NCI-H2107 treated with DMSO at 0.1 percent for 48 hours (cell line): ENCODE data around the gene FLT4.

ENCODE experiments used
- DNase-seq: peaks from one replicate; lab custom pipeline; 2025; ENCODE audit not compliant: unreplicated experiment; lab: John Stamatoyannopoulos, UW

The FLT4 gene

DNA sequence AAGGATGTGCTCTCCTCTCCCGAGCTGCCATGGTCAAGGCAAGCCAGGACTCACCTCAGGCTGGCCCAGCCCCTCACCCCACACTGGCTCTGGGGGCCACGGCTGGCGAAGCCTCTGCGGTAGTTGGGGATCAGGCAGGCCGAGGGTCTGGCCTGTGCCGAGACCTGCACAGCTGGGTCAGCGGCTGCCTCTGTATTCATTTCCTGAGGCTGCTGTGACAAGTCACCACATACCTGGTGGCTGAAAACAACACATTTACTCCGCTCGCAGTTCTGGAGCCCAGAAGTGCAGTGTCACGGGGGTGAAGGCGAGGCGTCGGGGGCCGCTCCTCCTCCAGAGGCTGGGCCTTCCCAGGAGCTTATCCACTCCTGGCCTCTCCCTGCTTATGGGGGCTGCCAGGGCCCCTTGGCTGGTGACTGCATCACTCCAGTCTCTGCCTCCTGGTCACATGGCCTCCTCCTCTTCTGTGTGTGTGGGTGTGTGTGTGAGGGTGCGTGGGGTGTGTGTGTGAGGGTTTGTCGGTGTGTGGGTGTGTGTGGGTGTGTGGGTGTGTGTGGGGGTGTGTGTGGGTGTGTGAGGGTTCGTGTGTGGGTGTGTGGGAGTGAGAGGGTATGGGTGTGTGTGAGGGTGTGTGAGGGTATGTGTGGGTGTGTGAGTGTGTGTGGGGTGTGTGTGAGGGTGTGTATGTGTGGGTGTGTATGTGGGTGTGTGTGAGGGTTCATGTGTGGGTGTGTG lies 54.9 kb downstream of the FLT4 start:
- no peak for DNase-seq

DNA sequence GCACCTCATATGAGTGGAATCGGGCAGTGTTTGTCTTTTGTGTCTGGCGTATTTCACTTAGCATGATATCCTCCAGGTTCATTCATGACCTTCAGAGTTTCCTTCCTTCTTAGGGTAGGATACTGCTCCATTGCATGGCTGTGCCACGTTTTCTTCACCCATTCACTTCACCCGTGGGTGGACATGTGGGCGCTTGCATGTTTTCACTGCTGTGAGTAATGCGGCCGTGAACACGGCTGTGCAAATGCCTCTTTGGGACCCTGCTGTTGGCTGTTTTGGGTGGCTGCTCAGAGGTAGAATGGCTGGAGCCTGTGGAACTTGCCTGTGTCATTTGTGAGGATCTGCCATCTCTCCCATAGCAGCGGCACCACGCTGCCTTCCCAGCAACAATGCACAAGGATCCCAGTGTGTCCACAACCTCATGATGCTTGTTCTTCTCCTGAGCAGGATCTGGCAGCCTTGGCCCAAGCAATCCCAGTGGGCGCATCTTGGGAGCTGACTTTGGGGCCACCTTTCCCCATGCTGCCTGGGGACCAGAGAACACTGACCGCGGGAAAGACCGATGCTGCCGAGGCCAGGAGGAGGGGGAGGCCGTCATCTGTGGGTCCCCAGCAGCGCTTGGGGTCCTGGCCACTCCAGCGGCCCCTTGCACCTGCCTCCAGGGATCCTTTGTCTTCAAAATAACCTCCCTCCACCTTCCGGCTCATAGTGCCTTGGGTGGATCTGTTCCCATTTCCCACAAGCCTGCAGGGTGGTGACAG lies 55.8 kb downstream of the FLT4 start:
- no peak for DNase-seq

DNA sequence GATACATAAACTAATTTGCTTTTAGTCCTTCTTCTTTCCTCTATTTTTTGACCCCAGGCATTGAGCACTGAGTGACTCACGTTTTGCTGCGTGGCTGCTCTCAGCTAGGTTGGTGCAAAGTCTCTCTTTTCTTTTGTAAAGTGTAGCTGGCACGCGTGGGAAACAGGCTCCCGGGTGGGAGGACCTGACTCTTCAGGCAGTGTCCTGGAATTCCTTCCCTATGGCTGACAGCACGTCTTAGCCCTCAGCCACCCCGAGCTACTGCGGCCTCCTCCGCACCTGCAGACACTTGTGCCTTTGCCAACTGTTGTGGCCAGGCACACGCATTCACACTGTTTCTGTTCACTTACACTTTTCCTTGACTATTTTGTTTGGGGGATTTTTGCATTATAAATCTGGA lies 57.2 kb downstream of the FLT4 start:
- no peak for DNase-seq

DNA sequence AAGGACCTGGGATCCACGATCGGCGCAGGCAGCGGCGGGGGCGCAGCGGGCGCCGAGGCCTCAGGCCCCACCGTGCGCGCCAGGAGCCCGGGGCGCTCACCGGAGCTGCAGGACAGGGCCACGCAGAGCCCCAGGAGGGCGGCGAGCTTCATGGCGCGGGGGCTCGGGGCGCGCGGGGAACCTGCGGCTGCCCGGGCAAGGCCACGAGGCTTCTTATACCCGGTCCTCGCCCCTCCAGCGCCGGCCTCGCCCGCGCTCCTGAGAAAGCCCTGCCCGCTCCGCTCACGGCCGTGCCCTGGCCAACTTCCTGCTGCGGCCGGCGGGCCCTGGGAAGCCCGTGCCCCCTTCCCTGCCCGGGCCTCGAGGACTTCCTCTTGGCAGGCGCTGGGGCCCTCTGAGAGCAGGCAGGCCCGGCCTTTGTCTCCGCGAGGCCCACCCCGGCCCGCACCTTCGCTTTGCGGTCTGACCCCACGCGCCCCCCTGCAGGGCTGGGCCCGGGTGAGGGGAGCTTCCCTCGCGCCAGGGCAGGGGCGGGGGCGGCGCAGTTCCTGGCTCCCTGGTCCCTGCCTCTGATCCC lies 58.0 kb downstream of the FLT4 start, which contains the start of gene SCGB3A1:
TSS of gene SCGB3A1 (minus strand) at position 189 of the 577 bp plus-strand sequence. CDS start at position 152, 37 bp downstream.
- DNase-seq, result no peak

- no peak for DNase-seq
Observed at GRCh38 chr5:180590543-180591310, 58.7 kb downstream of the FLT4 start.

- no peak for DNase-seq
Observed at GRCh38 chr5:180589771-180590542, 59.4 kb downstream of the FLT4 start.

- no peak for DNase-seq
Observed at GRCh38 chr5:180586870-180587269, 62.5 kb downstream of the FLT4 start.

- DNase-seq, result no peak
Observed at GRCh38 chr5:180586204-180586603, 63.2 kb downstream of the FLT4 start.

DNA sequence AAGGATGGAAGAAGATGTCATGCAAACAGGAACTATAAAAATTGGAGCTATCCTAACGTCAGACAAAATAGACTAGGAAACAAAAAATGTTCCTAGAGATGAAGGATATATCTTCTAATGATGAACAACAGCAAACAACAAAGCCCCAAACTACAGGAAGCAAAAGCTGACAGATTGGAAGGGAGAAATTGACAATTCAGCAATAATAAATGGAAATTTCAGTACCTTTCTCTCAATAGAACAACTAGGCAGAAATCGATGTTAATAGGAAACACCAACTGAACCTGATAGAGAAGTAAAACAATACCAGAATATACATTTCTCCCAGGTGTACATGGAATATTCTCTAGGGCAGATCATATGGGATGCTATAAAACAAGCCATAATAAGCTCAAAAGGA lies 65.7 kb downstream of the FLT4 start:
- no peak for DNase-seq

GRCh38 chr5:180580681-180581080 lies 68.7 kb downstream of the FLT4 start:
- no peak for DNase-seq

DNA sequence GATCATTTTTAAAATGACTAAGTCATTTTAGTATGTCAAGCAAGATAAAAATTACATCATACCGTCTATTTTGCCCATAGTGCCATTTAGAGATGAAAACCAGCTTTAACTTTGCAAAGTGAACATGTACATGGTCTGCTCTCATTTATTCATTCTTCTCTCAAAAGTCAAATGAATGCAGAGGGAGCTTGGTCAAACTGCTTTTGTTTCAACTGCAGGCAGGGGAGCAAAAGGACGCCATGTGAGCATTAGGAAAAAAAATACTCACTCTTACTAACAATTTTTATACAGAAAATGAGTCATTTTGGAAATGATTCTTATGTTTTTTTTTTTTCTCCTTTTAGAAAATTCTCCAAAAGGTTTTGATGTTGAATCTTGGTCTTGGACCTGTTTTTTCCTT lies 73.8 kb downstream of the FLT4 start:
- DNase-seq, result no peak

GRCh38 chr5:180568914-180569313 lies 80.5 kb downstream of the FLT4 start:
- DNase-seq, result no peak

DNA sequence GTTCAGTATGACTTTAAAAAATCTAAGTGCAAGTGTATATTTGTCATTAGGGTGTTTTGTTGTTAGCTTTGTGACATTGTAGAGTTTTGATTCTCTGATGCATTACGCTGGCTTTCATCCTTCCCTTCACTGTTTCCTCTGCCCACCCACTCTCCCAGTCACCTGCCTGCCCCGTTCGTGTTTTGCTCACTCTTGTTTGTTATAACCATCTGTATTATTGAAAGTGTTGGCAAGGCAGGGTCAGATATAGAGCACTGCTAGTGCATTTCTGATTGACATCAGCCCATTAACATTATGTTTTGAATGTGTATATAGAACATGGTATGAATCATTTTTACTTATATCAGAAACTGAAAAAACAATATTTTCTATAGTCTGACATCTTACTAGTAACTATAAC lies 85.4 kb downstream of the FLT4 start:
- no peak for DNase-seq

GRCh38 chr5:180558232-180558631 lies 91.2 kb downstream of the FLT4 start:
- DNase-seq, result no peak

- DNase-seq, result no peak
Observed at GRCh38 chr5:180557217-180557809, 92.1 kb downstream of the FLT4 start.

DNA sequence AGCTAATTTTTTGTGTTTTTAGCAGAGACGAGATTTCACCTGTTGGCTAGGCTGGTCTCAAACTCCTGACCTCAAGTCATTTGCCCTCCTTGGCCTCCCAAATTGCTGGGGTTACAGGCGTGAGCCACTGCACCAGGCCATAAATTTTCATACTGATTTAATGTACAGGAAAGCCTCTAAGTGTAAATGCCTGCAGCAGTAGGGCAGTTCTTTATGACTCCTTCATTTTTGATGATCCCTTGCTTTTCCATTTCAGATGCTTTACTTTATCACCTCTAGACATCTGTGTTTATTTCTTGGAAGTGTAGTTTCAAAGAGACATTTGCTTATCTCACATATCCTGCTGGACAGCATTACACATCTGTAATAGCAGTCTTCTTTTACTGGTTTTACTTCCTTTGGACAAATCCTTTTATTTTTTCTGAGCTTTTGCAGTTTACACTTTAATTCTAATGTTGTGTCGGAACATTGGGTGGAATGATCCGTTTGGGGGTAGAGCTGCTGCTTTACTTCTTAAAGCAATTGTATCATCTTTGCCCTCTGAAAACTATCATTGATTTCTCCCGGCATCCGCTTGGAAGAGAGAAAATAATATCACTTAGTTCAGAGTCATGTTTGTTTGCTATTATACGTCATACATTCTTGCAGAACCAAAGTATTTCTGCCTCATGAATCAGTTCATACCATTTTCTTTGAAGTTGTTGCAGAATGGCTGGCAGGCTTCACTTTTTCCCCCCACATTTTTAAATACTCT lies 94.1 kb downstream of the FLT4 start:
- no peak for DNase-seq

- no peak for DNase-seq
Observed at GRCh38 chr5:180553530-180553929, 95.9 kb downstream of the FLT4 start.
